GM12873 (cell line): ENCODE data around the gene PTGR1.

Source experiments
- TF ChIP-seq, protein P1 (sequence below): IDR thresholded peaks from 2 replicates; pipeline ENCODE4 v1.5.1; 2012; ENCODE audit warnings: low read depth, mild to moderate bottlenecking, moderate library complexity, low read length, control low read depth; ENCODE audit not compliant: insufficient read depth; ENCODE audit errors: missing control alignments

PTGR1 gene

DNA sequence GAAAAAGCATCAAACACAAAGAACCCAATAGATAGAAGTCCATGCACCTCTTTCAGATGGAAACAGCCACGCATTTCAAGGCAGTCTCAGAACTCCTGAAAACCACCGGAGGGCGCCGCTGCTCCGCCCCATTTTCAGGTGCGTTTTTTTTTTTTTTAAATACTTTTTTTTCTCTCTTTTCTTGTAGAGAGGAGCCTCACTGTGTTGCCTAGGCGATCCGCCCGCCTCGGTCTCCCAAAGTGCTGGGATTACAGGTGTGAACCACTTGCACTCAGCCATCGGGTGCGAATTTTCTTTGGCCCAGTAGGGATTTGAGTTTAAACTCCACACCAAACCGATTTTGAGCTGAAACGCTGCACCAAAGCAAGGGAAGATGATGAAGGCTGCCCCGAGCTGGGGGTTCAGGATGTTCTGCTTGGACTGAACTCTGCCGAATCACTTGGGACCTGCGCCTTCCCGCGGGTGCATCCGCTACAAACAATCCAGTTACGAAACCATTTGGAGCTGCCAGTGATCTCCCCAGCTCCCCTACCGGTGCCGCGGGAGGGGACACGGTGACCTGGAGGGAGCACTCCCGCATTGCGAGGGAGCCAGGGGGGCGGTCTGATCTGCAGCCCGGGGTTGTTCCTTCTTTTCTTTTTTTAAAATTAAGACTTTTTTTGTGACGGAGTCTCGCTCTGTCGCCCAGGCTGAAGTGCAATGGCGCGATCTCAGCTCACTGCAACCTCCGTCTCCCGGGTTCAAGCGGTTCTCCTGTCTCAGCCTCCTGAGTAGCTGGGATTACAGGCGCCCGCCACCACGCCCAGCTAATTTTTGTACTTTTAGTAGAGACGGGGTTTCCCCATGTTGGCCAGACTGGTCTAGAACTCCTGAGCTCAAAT lies 1.4 kb downstream of the PTGR1 start:
- TF ChIP-seq, protein P1, sequence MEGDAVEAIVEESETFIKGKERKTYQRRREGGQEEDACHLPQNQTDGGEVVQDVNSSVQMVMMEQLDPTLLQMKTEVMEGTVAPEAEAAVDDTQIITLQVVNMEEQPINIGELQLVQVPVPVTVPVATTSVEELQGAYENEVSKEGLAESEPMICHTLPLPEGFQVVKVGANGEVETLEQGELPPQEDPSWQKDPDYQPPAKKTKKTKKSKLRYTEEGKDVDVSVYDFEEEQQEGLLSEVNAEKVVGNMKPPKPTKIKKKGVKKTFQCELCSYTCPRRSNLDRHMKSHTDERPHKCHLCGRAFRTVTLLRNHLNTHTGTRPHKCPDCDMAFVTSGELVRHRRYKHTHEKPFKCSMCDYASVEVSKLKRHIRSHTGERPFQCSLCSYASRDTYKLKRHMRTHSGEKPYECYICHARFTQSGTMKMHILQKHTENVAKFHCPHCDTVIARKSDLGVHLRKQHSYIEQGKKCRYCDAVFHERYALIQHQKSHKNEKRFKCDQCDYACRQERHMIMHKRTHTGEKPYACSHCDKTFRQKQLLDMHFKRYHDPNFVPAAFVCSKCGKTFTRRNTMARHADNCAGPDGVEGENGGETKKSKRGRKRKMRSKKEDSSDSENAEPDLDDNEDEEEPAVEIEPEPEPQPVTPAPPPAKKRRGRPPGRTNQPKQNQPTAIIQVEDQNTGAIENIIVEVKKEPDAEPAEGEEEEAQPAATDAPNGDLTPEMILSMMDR, result peak; percentile 69

DNA sequence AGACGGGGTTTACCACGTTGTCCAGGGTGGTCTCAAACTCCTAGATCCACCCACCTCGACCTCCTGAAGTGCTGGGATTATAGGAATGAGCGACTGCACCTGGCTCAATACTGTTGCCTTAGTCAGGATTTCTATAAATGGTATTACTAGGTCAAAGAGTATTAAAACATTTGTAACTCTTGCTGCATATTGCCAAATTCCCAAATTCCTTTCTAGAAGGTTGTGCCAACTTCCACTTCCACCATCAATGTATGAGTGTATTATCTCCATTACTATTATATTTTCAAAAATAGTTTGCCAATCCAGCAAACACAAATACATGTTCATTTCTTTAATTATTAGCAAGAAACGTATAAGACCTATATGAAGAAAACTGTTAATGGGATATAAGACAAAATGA lies 10.6 kb downstream of the PTGR1 start:
- TF ChIP-seq, protein P1, result no peak

DNA sequence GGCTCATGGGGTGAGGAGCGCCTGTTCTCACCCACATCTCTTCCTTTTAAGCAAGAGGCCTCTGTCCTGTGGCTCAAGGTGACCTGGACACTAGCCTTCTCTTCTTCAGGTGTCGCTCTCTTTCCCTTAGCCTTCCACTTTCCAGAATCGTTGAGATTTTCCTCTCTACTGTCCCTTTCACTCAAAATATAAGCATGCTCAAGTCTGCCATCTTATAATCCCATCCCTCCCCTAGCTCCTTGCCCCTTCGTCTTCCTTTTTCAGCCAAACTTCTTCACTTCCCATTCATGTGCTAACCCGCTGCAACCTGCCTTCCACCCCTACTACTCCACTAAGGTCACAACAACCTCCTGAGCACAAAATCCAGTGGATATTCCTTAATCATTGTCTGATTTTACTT lies 13.1 kb downstream of the PTGR1 start:
- TF ChIP-seq, protein P1, result no peak

DNA sequence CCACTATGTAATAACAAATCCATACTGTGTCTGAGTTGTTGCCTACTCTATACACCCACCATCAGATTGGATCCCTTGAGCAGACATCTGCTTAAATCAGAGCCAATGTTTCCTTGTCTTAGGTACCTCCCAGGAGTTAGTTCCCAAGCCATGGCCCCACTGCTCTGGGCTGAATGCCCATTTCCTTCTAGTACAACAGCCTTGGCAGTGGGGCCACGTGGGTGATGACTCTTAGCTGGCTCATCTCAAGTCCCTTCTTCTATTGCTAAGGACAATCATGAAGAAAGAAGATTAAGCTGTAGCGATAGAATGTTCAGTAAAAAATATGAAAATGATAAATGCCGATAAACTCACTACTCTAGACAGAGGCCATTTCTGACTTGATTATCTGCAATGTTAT lies 16.6 kb downstream of the PTGR1 start:
- TF ChIP-seq, protein P1, result no peak

DNA sequence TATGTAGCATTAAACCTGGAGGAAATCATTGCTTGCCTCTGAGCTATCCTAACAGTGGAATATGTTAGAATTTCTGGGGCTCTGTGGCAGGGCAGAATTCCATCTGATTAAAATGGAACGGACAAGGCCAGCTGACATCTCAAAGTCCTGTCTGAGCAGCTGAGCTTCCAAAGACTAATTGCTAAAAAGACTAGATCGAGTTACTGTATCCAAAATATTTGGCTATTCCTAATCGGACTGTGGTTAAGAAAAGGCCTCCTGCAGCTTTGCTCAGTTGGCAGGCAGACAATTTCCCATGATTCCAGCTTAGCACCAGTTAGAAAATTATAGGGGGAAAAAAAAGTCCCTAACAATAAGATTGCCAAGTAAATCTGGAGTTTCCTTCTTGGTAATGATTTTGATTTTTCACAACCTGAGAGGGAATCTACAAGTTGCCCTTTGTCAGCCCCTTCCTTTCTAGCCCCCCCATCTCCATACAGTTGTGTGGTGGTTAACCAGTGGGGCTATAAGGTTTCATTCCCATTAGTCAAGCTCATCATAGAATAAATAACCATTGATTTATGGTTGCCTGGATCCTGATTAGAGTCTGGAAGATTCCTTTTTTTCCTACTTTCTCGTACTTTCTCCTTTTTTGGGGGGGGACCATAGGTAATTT lies 26.4 kb downstream of the PTGR1 start:
- TF ChIP-seq, protein P1, result no peak

DNA sequence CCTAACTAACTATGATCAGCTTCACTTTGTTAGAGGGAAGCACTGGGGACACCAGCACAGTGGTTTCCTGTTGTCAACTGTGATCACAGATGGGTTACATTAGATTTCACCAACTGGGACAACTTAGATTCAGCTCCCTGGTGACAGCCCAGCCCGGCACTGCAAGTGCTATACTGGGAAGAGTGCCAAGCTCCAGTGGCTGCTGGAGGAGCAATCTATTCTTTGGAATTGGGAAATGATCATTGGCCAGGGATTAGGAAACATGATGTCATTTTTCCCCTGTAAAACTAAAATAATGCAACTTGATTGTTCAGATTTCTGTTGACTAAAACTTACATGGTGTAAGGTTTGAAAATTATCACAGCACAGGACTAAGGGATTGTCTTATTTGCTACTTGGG lies 33.2 kb downstream of the PTGR1 start:
- TF ChIP-seq, protein P1, result no peak

DNA sequence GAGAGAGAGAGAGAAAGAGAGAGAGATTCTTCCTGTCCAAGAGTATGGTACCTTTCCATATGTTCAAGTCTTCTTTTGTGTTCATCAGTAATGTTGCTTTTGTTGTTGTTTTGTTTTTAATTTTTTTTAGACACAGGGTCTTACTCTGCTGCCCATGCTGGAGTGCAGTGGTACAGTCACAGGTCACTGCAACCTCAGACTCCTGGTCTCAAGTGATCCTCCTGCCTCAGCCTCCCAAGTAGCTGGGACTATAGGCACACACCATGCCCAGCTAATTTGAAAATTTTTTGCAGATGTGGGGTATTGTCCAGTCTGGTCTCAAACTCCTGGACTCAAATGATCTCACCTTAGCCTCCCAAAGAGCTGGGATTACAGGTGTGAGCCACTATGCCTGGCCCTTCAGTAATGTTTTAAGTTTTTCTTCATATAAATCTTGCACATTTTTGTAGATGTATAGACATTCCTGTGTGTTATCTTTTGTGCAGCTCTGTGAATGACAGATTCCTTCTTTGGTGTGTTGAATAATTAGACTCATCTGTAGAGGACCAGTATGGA lies 38.2 kb downstream of the PTGR1 start:
- TF ChIP-seq, protein P1, result no peak
